Epidermal melanocyte (primary cell): Measurements from ENCODE around the gene MYO16.
"Not testable (repeated sequence)": the region's sequence is repeated elsewhere in the genome, so short reads cannot be mapped to it uniquely, and the experiment has no call there.

Source experiments
- DNase-seq: peaks from one replicate; pipeline ENCODE4 v3.0.0; 2011; ENCODE audit warnings: low spot score; ENCODE audit not compliant: insufficient read length

The MYO16 gene

GRCh38 chr13:108968566-108968965 lies 339.2 kb downstream of the MYO16 start:
- no peak for DNase-seq

GRCh38 chr13:108974686-108975085 lies 345.3 kb downstream of the MYO16 start:
- DNase-seq: no peak

GRCh38 chr13:108980237-108980636 lies 350.8 kb downstream of the MYO16 start:
- no peak for DNase-seq

GRCh38 chr13:108981407-108981806 lies 352.0 kb downstream of the MYO16 start:
- no peak for DNase-seq

GRCh38 chr13:108983273-108983672 lies 353.9 kb downstream of the MYO16 start:
- no peak for DNase-seq

GRCh38 chr13:108984251-108984920 lies 355.0 kb downstream of the MYO16 start:
- no peak for DNase-seq

- DNase-seq: no peak
Observed at GRCh38 chr13:108985166-108985565, 355.8 kb downstream of the MYO16 start.

GRCh38 chr13:108987517-108987916 lies 358.1 kb downstream of the MYO16 start:
- DNase-seq: no peak

- DNase-seq: no peak
Observed at GRCh38 chr13:108987944-108988343, 358.5 kb downstream of the MYO16 start.

GRCh38 chr13:108991416-108991815 lies 362.0 kb downstream of the MYO16 start:
- not testable (repeated sequence) for DNase-seq

- no peak for DNase-seq
Observed at GRCh38 chr13:108993346-108993745, 363.9 kb downstream of the MYO16 start.

GRCh38 chr13:108996430-108996829 lies 367.0 kb downstream of the MYO16 start:
- no peak for DNase-seq

- DNase-seq: no peak
Observed at GRCh38 chr13:109000207-109000606, 370.8 kb downstream of the MYO16 start.

- no peak for DNase-seq
Observed at GRCh38 chr13:109002934-109003333, 373.5 kb downstream of the MYO16 start.

- no peak for DNase-seq
Observed at GRCh38 chr13:109007946-109008345, 378.5 kb downstream of the MYO16 start.

- DNase-seq: no peak
Observed at GRCh38 chr13:109009756-109010155, 380.3 kb downstream of the MYO16 start.

GRCh38 chr13:109010912-109011311 lies 381.5 kb downstream of the MYO16 start:
- no peak for DNase-seq

- no peak for DNase-seq
Observed at GRCh38 chr13:109012115-109012514, 382.7 kb downstream of the MYO16 start.

- DNase-seq: no peak
Observed at GRCh38 chr13:109021558-109021957, 392.1 kb downstream of the MYO16 start.

- no peak for DNase-seq
Observed at GRCh38 chr13:109024611-109025010, 395.2 kb downstream of the MYO16 start.

GRCh38 chr13:109026266-109026665 lies 396.9 kb downstream of the MYO16 start:
- no peak for DNase-seq

- DNase-seq: no peak
Observed at GRCh38 chr13:109028624-109029023, 399.2 kb downstream of the MYO16 start.

GRCh38 chr13:109033090-109033489 lies 403.7 kb downstream of the MYO16 start:
- DNase-seq: no peak
